RWPE2 (cell line): ENCODE results near the gene SELENOF.
"Not testable (repeated sequence)": the region's sequence is repeated elsewhere in the genome, so short reads cannot be mapped to it uniquely, and the experiment has no call there.

Experiments
- ATAC-seq: fragments of 200-7000 bp; cut with Tn5 transposase; 3 replicates; pipeline ENCODE4 v1.9.1; 2021; ENCODE audit warnings: low read depth
- DNase-seq: peaks from one replicate; pipeline ENCODE4 v3.0.0-alpha.2; 2020; ENCODE audit warnings: low spot score
- H3K27ac ChIP-seq: fragments of 450-650 bp; 2 replicates; pipeline ENCODE4 v1.5.1; 2017; ENCODE audit warnings: mild to moderate bottlenecking; ENCODE audit not compliant: poor library complexity, severe bottlenecking
- H3K27me3 ChIP-seq: fragments of 250-450 bp; sonication (Bioruptor Pico); 2 replicates; pipeline ENCODE4 v1.5.1; 2021; ENCODE audit warnings: mild to moderate bottlenecking, moderate library complexity; ENCODE audit not compliant: insufficient read depth, poor library complexity, severe bottlenecking
- H3K36me3 ChIP-seq: fragments of 250-450 bp; sonication (Bioruptor Pico); 2 replicates; pipeline ENCODE4 v1.5.1; 2020; ENCODE audit warnings: low read depth, mild to moderate bottlenecking, moderate library complexity
- H3K4me1 ChIP-seq: fragments of 250-450 bp; sonication (Bioruptor Pico); 2 replicates; pipeline ENCODE4 v1.5.1; 2021; ENCODE audit warnings: mild to moderate bottlenecking, moderate library complexity; ENCODE audit not compliant: insufficient read depth, poor library complexity, severe bottlenecking
- H3K4me3 ChIP-seq: fragments of 250-450 bp; sonication (Bioruptor Pico); 2 replicates; pipeline ENCODE4 v1.5.1; 2021; ENCODE audit warnings: mild to moderate bottlenecking, moderate library complexity; ENCODE audit not compliant: severe bottlenecking
- H3K9me3 ChIP-seq: fragments of 250-450 bp; sonication (Bioruptor Pico); 2 replicates; pipeline ENCODE4 v1.5.1; 2021; ENCODE audit warnings: mild to moderate bottlenecking, moderate library complexity; ENCODE audit not compliant: severe bottlenecking
- TF ChIP-seq, protein P1 (sequence below): fragments of 450-650 bp; IDR thresholded peaks from one replicate; pipeline ENCODE4 v1.5.1; 2017; ENCODE audit warnings: mild to moderate bottlenecking, moderate library complexity; ENCODE audit not compliant: poor library complexity, severe bottlenecking

The SELENOF gene

DNA sequence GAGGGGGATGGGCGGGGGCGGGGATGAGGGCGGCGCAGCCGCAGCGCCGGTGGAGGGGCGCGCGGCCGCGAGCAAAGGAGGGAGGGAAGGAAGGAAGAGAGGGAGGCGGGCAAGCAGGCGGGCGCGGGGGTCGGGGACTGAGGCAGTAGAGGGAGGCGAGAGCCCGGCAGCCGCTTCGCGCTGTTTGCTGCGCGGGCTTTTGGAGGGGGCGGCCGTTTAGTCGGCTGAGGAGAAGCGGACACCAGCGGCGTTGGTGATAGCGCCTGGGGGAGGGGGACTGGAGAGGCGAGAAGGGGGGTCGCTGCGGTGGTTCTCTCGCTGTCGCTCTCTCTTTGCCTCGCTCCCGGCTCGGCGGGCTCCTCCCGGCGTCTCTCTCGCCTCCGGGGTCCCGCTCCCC is 673 bp upstream of the SELENOF start, which contains the start of gene HS2ST1:
Gene HS2ST1, plus strand, starts transcription at position 35 of the 397 bp plus-strand sequence.
- Histone ChIP-seq H3K4me1 (peaks cover 15% of the 10 kb centered on the region), H3K4me3 (peak within 1 kb of the TSS; percentile 72), H3K9me3 (no peaks in the 10 kb centered on the region), H3K36me3 (peaks cover 23% of the 10 kb centered on the region), H3K27me3 (no peaks in the 10 kb centered on the region), H3K27ac (peak within 1 kb of the TSS; percentile 50)
- DNase-seq (no peak), ATAC-seq (no peak)
- TF ChIP-seq, protein P1, sequence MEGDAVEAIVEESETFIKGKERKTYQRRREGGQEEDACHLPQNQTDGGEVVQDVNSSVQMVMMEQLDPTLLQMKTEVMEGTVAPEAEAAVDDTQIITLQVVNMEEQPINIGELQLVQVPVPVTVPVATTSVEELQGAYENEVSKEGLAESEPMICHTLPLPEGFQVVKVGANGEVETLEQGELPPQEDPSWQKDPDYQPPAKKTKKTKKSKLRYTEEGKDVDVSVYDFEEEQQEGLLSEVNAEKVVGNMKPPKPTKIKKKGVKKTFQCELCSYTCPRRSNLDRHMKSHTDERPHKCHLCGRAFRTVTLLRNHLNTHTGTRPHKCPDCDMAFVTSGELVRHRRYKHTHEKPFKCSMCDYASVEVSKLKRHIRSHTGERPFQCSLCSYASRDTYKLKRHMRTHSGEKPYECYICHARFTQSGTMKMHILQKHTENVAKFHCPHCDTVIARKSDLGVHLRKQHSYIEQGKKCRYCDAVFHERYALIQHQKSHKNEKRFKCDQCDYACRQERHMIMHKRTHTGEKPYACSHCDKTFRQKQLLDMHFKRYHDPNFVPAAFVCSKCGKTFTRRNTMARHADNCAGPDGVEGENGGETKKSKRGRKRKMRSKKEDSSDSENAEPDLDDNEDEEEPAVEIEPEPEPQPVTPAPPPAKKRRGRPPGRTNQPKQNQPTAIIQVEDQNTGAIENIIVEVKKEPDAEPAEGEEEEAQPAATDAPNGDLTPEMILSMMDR = no peak

DNA sequence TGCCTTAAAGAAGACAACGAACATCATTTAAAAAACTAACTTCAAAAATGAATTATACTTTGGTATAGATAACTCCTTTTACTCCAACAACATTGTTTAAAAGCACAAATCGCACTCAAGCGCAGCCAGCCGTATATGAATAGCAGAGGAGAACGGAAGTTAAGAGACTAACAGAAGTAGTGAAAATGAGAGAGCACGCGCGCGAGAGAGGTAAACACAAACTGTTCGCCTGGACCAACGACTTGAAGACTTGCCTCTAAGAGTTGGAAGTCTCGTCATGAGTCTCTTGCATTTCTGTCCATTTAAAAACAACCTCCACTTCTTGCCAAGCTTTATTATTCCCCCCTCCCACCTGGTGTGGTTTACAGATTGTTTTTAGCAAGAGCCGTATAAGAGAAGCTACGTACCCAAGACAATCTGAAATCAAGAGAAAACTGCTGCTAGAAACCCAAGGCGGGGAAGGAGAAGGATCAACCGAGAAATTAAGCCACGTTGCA is 479 bp downstream of the SELENOF start:
- TF ChIP-seq, protein P1 = no peak
- Histone ChIP-seq H3K9me3 (no peaks in the 10 kb centered on the region), H3K36me3 (peaks cover 29% of the 10 kb centered on the region), H3K27ac (peak overlapping the region; percentile 50), H3K4me1 (peaks cover 13% of the 10 kb centered on the region), H3K27me3 (no peaks in the 10 kb centered on the region), H3K4me3 (peak overlapping the region; percentile 72)
- ATAC-seq (no peak), DNase-seq (no peak)

DNA sequence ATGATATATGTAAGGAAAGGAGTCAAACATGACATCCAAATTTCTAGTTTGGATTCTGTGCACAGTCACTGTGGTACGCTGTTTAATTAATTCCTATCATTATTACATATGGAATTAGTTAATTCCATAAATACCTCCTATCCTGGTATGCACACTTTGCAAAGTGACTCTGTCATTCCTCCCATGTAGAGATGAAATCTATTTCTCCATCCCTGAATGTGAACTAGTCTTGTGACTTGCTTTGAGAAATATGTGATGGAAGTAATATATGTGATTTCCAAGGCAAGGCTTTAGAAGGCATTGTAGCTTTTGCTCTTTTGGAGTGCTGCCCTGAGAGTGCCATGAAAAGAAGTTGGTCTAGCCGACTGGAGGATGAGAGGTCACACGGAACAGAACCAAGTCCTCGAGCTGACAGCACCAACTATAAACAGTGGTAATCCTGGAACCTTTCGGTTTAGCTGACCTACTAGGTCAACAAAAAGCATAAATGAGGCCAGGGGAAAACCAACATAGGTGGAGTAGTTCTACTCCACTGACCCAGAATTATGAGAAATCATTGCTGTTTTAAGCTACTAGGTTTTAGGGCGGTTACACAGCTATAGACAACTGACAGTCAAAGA is 1.5 kb downstream of the SELENOF start:
- DNase-seq = no peak
- Histone ChIP-seq H3K4me3 (peak overlapping the region; percentile 72), H3K4me1 (peaks cover 13% of the 10 kb centered on the region), H3K27ac (no peak overlapping the region), H3K36me3 (peaks cover 39% of the 10 kb centered on the region), H3K9me3 (no peaks in the 10 kb centered on the region), H3K27me3 (no peaks in the 10 kb centered on the region)
- TF ChIP-seq, protein P1 = no peak
- no peak for ATAC-seq

DNA sequence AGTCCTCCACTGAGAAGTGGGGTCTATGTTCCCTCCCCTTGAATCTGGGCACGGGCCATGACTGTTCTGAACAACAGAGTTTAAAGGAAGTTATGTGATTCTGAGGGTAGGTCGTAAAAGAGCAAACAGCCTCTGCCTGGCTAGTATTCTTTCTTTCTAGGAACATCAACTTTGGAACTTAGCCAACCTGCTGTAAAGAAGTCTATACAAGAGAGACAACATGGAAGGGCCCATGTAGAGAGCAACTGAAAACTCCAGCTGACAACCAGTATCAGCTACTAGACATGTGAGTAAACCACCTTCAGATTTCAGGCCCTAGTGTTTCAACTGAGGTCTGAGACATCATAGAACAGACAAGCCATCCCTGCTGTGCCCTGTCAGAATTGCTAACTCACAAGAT is 7.5 kb downstream of the SELENOF start:
- no peaks in the 10 kb centered on the region for H3K9me3 ChIP-seq
- DNase-seq = no peak
- H3K36me3 ChIP-seq = peaks cover 63% of the 10 kb centered on the region
- H3K4me1 ChIP-seq = no peaks in the 10 kb centered on the region
- no peak for ATAC-seq
- no peak overlapping the region for H3K27ac ChIP-seq
- H3K27me3 ChIP-seq = no peaks in the 10 kb centered on the region
- TF ChIP-seq, protein P1 = no peak
- H3K4me3 ChIP-seq = no peak overlapping the region

DNA sequence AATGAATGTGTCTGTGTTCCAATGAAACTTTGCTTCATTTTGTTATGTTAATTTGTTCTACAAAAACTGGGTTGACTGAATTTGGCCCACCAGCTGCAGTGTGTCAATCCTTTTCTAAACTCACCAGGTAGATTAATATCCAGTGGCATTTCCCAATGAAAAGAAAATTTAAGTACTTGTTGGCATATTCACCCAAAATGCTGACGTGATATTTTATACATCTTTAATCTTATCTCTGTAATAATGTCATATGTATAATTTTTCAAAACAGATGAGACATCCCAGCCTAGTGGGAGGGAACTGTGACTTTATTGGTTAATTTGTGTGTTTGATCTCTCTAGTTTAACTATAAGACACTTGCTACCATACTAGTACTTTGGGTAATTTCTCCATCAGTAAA is 8.1 kb downstream of the SELENOF start:
- TF ChIP-seq, protein P1 = no peak
- H3K36me3 ChIP-seq = peaks cover 63% of the 10 kb centered on the region

DNA sequence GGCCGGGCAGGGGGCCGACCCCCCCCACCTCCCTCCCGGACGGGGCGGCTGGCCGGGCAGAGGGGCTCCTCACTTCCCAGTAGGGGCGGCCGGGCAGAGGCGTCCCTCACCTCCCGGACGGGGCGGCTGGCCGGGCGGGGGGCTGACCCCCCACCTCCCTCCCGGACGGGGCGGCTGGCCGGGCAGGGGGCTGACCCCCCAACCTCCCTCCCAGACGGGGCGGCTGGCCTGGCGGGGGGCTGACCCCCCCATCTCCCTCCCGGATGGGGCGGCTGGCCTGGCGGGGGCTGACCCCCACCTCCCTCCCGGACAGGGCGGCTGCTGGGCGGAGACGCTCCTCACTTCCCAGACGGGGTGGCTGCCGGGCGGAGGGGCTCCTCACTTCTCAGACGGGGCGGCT is 14.5 kb downstream of the SELENOF start:
- not testable (repeated sequence) for DNase-seq, H3K27ac ChIP-seq, H3K4me3 ChIP-seq, H3K9me3 ChIP-seq, H3K27me3 ChIP-seq, H3K4me1 ChIP-seq, ATAC-seq
- peaks cover 49% of the 10 kb centered on the region for H3K36me3 ChIP-seq

More for the DNA sequence above, 8.1 kb downstream of the SELENOF start:
- no peaks in the 10 kb centered on the region for H3K9me3 ChIP-seq
- H3K4me3 ChIP-seq = no peak overlapping the region
- H3K27me3 ChIP-seq = no peaks in the 10 kb centered on the region
- DNase-seq (no peak), ATAC-seq (no peak)
- no peaks in the 10 kb centered on the region for H3K4me1 ChIP-seq
- no peak overlapping the region for H3K27ac ChIP-seq
